GM10847 (cell line): ENCODE measurements around the gene FBRSL1.

Experiments used
- POLR2A ChIP-seq: IDR thresholded peaks from 2 replicates; pipeline ENCODE4 v1.6.1; 2011; ENCODE audit not compliant: insufficient read length; ENCODE audit errors: extremely low read depth

FBRSL1 gene

GRCh38 chr12:132477017-132477702, 12.8 kb upstream of the FBRSL1 start:
- no peak for TF ChIP-seq POLR2A

GRCh38 chr12:132477703-132478432, 12.1 kb upstream of the FBRSL1 start:
- TF ChIP-seq POLR2A: no peak

- no peak for TF ChIP-seq POLR2A
Measured at GRCh38 chr12:132478433-132478803, 11.5 kb upstream of the FBRSL1 start.

GRCh38 chr12:132478845-132479244, 11.1 kb upstream of the FBRSL1 start:
- no peak for TF ChIP-seq POLR2A

- TF ChIP-seq POLR2A: no peak
Measured at GRCh38 chr12:132479291-132479690, 10.7 kb upstream of the FBRSL1 start.

GRCh38 chr12:132479938-132480622, 9.9 kb upstream of the FBRSL1 start:
- TF ChIP-seq POLR2A: no peak

- TF ChIP-seq POLR2A: no peak
Measured at GRCh38 chr12:132480623-132481132, 9.3 kb upstream of the FBRSL1 start.

GRCh38 chr12:132481345-132481744, 8.6 kb upstream of the FBRSL1 start:
- TF ChIP-seq POLR2A: no peak

- no peak for TF ChIP-seq POLR2A
Measured at GRCh38 chr12:132481771-132482745, 7.9 kb upstream of the FBRSL1 start.

- no peak for TF ChIP-seq POLR2A
Measured at GRCh38 chr12:132482771-132483170, 7.2 kb upstream of the FBRSL1 start.

- no peak for TF ChIP-seq POLR2A
Measured at GRCh38 chr12:132483208-132483607, 6.7 kb upstream of the FBRSL1 start.

- no peak for TF ChIP-seq POLR2A
Measured at GRCh38 chr12:132483612-132484011, 6.3 kb upstream of the FBRSL1 start.

- no peak for TF ChIP-seq POLR2A
Measured at GRCh38 chr12:132484183-132484890, 5.6 kb upstream of the FBRSL1 start.

GRCh38 chr12:132484891-132485441, 5.0 kb upstream of the FBRSL1 start:
- no peak for TF ChIP-seq POLR2A

- no peak for TF ChIP-seq POLR2A
Measured at GRCh38 chr12:132485619-132486018, 4.3 kb upstream of the FBRSL1 start.
